Stomach (tissue), 4 donors: Measurements from ENCODE around the gene KCNIP4.

Source experiments
- CTCF ChIP-seq, 7 experiments: fragments of 450-650 bp in 4 of 7; fragments of 200-600 bp in 3 of 7; sonication (generic) in 3 of 7; IDR thresholded peaks; one replicate each; pipeline ENCODE4 v1.5.1; 2016 to 2019; ENCODE audit warnings: antibody characterized with exemption in 7 of 7, control low read depth in 2 of 7, mild to moderate bottlenecking in 1 of 7
- EP300 ChIP-seq: sonication (generic); formaldehyde crosslinking; IDR thresholded peaks from one replicate; pipeline ENCODE4 v1.6.1; 2017; ENCODE audit warnings: antibody characterized with exemption

GRCh38 chr4:21830272-21830671 is 118.3 kb downstream of the KCNIP4 start:
- TF ChIP-seq EP300 (no peak), CTCF (IDR thresholded peaks at IDR 0.05) (no peak)
